Neural cell (in vitro differentiated cells): ENCODE data around the gene GPATCH4. TPM values are rescaled to one million over a fixed set of nuclear protein-coding genes. Genes with fewer than 3 reads are reported as not detected.

Experiments
- H2AFZ ChIP-seq: fragments of 200-600, 300-800 bp; sonication (generic), shearing (Covaris generic); 2 replicates; pipeline ENCODE4 v1.6.0; 2014; ENCODE audit warnings: low read depth, mild to moderate bottlenecking, antibody characterized with exemption, low read length, moderate library complexity
- H3F3A ChIP-seq: fragments of 200-600 bp; shearing (Covaris generic); 2 replicates; pipeline ENCODE4 v1.6.1; 2016; ENCODE audit warnings: mild to moderate bottlenecking, moderate library complexity, mixed read lengths, antibody characterized with exemption, low read length; ENCODE audit not compliant: insufficient read depth, poor library complexity, severe bottlenecking
- H3K27ac ChIP-seq: fragments of 200-600, 300-800 bp; sonication (generic), shearing (Covaris generic); 2 replicates; pipeline ENCODE4 v1.5.1; 2014; ENCODE audit warnings: mild to moderate bottlenecking, low read length, moderate library complexity
- H3K27me3 ChIP-seq: fragments of 300-800, 200-600 bp; sonication (generic), shearing (Covaris generic); 2 replicates; pipeline ENCODE4 v1.6.0; 2014; ENCODE audit warnings: mild to moderate bottlenecking, low read depth, low read length, moderate library complexity; ENCODE audit not compliant: insufficient read depth
- H3K36me3 ChIP-seq: fragments of 300-800, 200-600 bp; sonication (generic), shearing (Covaris generic); 2 replicates; pipeline ENCODE4 v1.5.1; 2014; ENCODE audit warnings: mild to moderate bottlenecking, antibody characterized with exemption, low read length, moderate library complexity; ENCODE audit not compliant: insufficient read depth
- H3K4me2 ChIP-seq: fragments of 300-800, 200-600 bp; sonication (generic), shearing (Covaris generic); 2 replicates; pipeline ENCODE4 v1.6.0; 2014; ENCODE audit warnings: mild to moderate bottlenecking, low read length
- H3K4me3 ChIP-seq: fragments of 300-800, 200-600 bp; sonication (generic), shearing (Covaris generic); 2 replicates; pipeline ENCODE4 v1.5.1; 2014; ENCODE audit warnings: mild to moderate bottlenecking, low read length, moderate library complexity
- H3K79me2 ChIP-seq: fragments of 200-600 bp; shearing (Covaris generic); replicated peaks from 2 replicates; pipeline ENCODE4 v1.6.0; 2014; ENCODE audit warnings: mild to moderate bottlenecking, low read length, moderate library complexity; ENCODE audit not compliant: insufficient read depth
- H3K9ac ChIP-seq: fragments of 300-800, 200-600 bp; sonication (generic), shearing (Covaris generic); 2 replicates; pipeline ENCODE4 v1.6.1; 2016; ENCODE audit warnings: mild to moderate bottlenecking, low read length, mixed read lengths
- H3K9me2 ChIP-seq: fragments of 200-600 bp; shearing (Covaris generic); 2 replicates; pipeline ENCODE4 v1.6.1; 2016; ENCODE audit warnings: mild to moderate bottlenecking, low read length, mixed read lengths; ENCODE audit not compliant: insufficient read depth
- H3K9me3 ChIP-seq: fragments of 200-600, 300-800 bp; sonication (generic), shearing (Covaris generic); 2 replicates; pipeline ENCODE4 v1.6.1; 2016; ENCODE audit warnings: mild to moderate bottlenecking, mixed run types, low read length, moderate library complexity, mixed read lengths
- H4K20me1 ChIP-seq: fragments of 200-600 bp; shearing (Covaris generic); 2 replicates; pipeline ENCODE4 v1.6.1; 2016; ENCODE audit warnings: mild to moderate bottlenecking, mixed run types; ENCODE audit not compliant: insufficient read depth
- EP300 ChIP-seq: fragments of 450-650 bp; conservative IDR thresholded peaks from 2 replicates; pipeline ENCODE4 v1.6.1; 2014; ENCODE audit warnings: antibody characterized with exemption, mild to moderate bottlenecking, moderate library complexity; ENCODE audit not compliant: poor library complexity, severe bottlenecking
- EZH2 ChIP-seq: fragments of 200-600, 300-800 bp; shearing (Covaris generic), sonication (generic); IDR thresholded peaks from 2 replicates; pipeline ENCODE4 v1.6.1; 2014; ENCODE audit warnings: antibody characterized with exemption, low read length, borderline replicate concordance, mild to moderate bottlenecking; ENCODE audit not compliant: insufficient read depth, poor library complexity, severe bottlenecking
- MXI1 ChIP-seq: fragments of 450-650 bp; conservative IDR thresholded peaks from 2 replicates; pipeline ENCODE4 v1.6.1; 2014; ENCODE audit warnings: antibody characterized with exemption, mild to moderate bottlenecking; ENCODE audit not compliant: poor library complexity, severe bottlenecking
- POLR2AphosphoS5 ChIP-seq: IDR thresholded peaks from 2 replicates; pipeline ENCODE4 v1.6.1; 2012
- RAD21 ChIP-seq: fragments of 450-650 bp; conservative IDR thresholded peaks from 2 replicates; pipeline ENCODE4 v1.6.1; 2014; ENCODE audit warnings: antibody characterized with exemption, mild to moderate bottlenecking, moderate library complexity
- REST ChIP-seq: IDR thresholded peaks from 2 replicates; pipeline ENCODE4 v1.6.1; 2012; ENCODE audit warnings: borderline replicate concordance
- SMC3 ChIP-seq: fragments of 450-650 bp; conservative IDR thresholded peaks from 2 replicates; pipeline ENCODE4 v1.6.1; 2014; ENCODE audit warnings: antibody characterized with exemption, mild to moderate bottlenecking, moderate library complexity; ENCODE audit not compliant: poor library complexity
- TAF1 ChIP-seq: IDR thresholded peaks from 2 replicates; pipeline ENCODE4 v1.6.1; 2012; ENCODE audit warnings: low read depth
- polyA plus RNA-seq: library from polyadenylated mRNA; depleted of rRNA; stranded (reverse); fragments of >200 nt; gene quantifications from 2 replicates; pipeline ENCODE4 v1.2.3, GENCODE V29; 2014
- TF ChIP-seq, protein P1 (sequence below): fragments of 450-650 bp; IDR thresholded peaks from 2 replicates; pipeline ENCODE4 v1.5.1; 2014; ENCODE audit warnings: antibody characterized with exemption, mild to moderate bottlenecking, moderate library complexity; ENCODE audit not compliant: poor library complexity, severe bottlenecking

Gene GPATCH4
- polyA plus RNA-seq, 1 donor from 2014 or later = 3.9 TPM

DNA sequence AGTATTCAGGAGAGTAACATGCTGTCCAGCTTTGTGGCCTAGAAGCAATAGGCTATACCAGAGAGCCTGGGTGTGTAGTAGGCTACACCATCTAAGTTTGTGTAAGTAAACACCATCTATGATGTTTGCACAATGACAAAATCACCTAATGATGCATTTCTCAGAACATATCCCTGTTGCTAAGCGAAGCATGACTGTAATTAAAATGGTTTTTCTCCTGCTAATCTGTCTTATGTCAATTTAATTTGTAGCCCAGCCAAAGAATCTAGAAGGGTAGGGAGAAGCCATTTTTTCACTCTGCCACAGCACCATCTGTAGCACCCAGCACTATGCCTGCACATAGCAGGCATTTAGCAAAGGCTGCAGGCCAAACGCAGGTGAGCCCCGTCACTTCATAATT, 23.7 kb downstream of the GPATCH4 start:
- H3K27ac ChIP-seq = no peak overlapping the region
- no peaks in the 10 kb centered on the region for H3F3A ChIP-seq
- H3K27me3 ChIP-seq = no peaks in the 10 kb centered on the region
- no peaks in the 10 kb centered on the region for H4K20me1 ChIP-seq
- no peak overlapping the region for H3K4me3 ChIP-seq
- no peak for TF ChIP-seq EZH2
- no peak for TF ChIP-seq EP300
- TF ChIP-seq SMC3 = no peak
- no peak for TF ChIP-seq MXI1
- no peak for TF ChIP-seq TAF1
- TF ChIP-seq REST = no peak
- no peak for TF ChIP-seq POLR2AphosphoS5
- TF ChIP-seq, protein P1, sequence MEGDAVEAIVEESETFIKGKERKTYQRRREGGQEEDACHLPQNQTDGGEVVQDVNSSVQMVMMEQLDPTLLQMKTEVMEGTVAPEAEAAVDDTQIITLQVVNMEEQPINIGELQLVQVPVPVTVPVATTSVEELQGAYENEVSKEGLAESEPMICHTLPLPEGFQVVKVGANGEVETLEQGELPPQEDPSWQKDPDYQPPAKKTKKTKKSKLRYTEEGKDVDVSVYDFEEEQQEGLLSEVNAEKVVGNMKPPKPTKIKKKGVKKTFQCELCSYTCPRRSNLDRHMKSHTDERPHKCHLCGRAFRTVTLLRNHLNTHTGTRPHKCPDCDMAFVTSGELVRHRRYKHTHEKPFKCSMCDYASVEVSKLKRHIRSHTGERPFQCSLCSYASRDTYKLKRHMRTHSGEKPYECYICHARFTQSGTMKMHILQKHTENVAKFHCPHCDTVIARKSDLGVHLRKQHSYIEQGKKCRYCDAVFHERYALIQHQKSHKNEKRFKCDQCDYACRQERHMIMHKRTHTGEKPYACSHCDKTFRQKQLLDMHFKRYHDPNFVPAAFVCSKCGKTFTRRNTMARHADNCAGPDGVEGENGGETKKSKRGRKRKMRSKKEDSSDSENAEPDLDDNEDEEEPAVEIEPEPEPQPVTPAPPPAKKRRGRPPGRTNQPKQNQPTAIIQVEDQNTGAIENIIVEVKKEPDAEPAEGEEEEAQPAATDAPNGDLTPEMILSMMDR = no peak
- TF ChIP-seq RAD21 = no peak
- no peak overlapping the region for H3K4me2 ChIP-seq
- H3K9ac ChIP-seq = no peak overlapping the region
- H3K36me3 ChIP-seq = no peaks in the 10 kb centered on the region
- no peak overlapping the region for H2AFZ ChIP-seq
- no peaks in the 10 kb centered on the region for H3K9me2 ChIP-seq
- H3K9me3 ChIP-seq = no peaks in the 10 kb centered on the region
- no peaks in the 10 kb centered on the region for H3K79me2 ChIP-seq

DNA sequence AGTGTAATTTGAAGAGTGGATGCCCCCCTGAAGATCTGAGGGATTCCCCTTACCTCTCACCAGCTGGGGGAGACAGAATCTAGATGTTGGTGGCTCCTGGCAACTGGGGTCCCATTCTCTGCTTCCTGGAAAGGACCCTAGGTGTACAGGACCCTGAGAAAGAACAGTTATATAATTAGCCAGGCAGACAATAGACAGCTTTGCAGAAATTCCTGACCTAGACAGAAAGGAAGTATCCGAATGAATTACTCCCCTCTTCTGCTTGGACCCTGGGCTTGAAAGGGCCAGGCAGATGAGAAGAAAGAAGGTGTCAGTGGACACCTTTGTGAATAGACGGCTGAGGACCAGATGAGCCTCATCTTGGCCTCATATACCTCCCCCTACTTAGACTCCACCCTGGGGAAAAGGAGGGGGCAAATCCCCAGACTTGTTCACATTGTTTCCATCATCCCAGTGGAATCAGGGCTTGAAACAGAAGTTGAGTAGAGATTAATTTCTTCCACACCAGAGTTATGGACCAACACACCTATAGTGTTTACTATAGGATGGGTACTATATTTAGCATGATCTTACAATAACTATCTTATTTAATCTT, 27.1 kb downstream of the GPATCH4 start:
- no peak for TF ChIP-seq EZH2
- TF ChIP-seq EP300 = no peak
- no peak for TF ChIP-seq MXI1
- TF ChIP-seq TAF1 = no peak
- TF ChIP-seq REST = no peak
- TF ChIP-seq RAD21 = no peak
- TF ChIP-seq POLR2AphosphoS5 = no peak
- TF ChIP-seq, protein P1 = no peak
- no peaks in the 10 kb centered on the region for H3K9me2 ChIP-seq
- H2AFZ ChIP-seq = no peak overlapping the region
- no peak overlapping the region for H3K27ac ChIP-seq
- no peak overlapping the region for H3K9ac ChIP-seq
- no peaks in the 10 kb centered on the region for H3K9me3 ChIP-seq
- H3K27me3 ChIP-seq = no peaks in the 10 kb centered on the region
- no peaks in the 10 kb centered on the region for H3K79me2 ChIP-seq
- no peaks in the 10 kb centered on the region for H4K20me1 ChIP-seq
- H3K4me3 ChIP-seq = no peak overlapping the region
- no peaks in the 10 kb centered on the region for H3K36me3 ChIP-seq
- no peaks in the 10 kb centered on the region for H3F3A ChIP-seq
- H3K4me2 ChIP-seq = no peak overlapping the region
